Glutamatergic neuron (in vitro differentiated cells): ENCODE data around the gene CLRN1. TPM values are rescaled to one million over a fixed set of nuclear protein-coding genes. Genes with fewer than 3 reads are reported as not detected.

Experiments used
- DNase-seq: peaks from one replicate; pipeline ENCODE4 v3.0.0; 2022
- H3K27ac Mint-ChIP-seq: one replicate; pipeline ENCODE4 v1.8.0; 2020; ENCODE audit warnings: mild to moderate bottlenecking, mixed read lengths, inconsistent platforms; ENCODE audit not compliant: unreplicated experiment
- H3K27me3 Mint-ChIP-seq: one replicate; pipeline ENCODE4 v1.8.0; 2020; ENCODE audit warnings: mild to moderate bottlenecking, moderate library complexity, mixed read lengths, inconsistent platforms; ENCODE audit not compliant: unreplicated experiment
- H3K36me3 Mint-ChIP-seq: one replicate; pipeline ENCODE4 v1.8.0; 2020; ENCODE audit warnings: mild to moderate bottlenecking, mixed read lengths, inconsistent platforms; ENCODE audit not compliant: unreplicated experiment
- H3K4me1 Mint-ChIP-seq: one replicate; pipeline ENCODE4 v1.8.0; 2020; ENCODE audit warnings: mild to moderate bottlenecking, low read depth, mixed read lengths, inconsistent platforms; ENCODE audit not compliant: unreplicated experiment
- H3K4me3 Mint-ChIP-seq: one replicate; pipeline ENCODE4 v1.8.0; 2020; ENCODE audit warnings: mild to moderate bottlenecking, mixed read lengths, inconsistent platforms; ENCODE audit not compliant: unreplicated experiment
- H3K9me3 Mint-ChIP-seq: one replicate; pipeline ENCODE4 v1.8.0; 2020; ENCODE audit warnings: mild to moderate bottlenecking, moderate library complexity, mixed read lengths, inconsistent platforms; ENCODE audit not compliant: unreplicated experiment
- total RNA-seq: library from RNA; stranded (reverse); fragmentation: NEBNext Ultra II Directional; extraction: Animal tissue kit (Norgen Biotek cat#: 25700); gene quantifications from one replicate; pipeline ENCODE4 v1.2.1, GENCODE V29; 2021; ENCODE audit not compliant: unreplicated experiment
- TF ChIP-seq, protein P1 (sequence below): fragments of 200-600 bp; sonication (generic); IDR thresholded peaks from one replicate; pipeline ENCODE4 v1.5.0; 2021; ENCODE audit not compliant: partially characterized antibody, unreplicated experiment

CLRN1 gene
- total RNA-seq, 1 donor from 2014 or later = not detected

DNA sequence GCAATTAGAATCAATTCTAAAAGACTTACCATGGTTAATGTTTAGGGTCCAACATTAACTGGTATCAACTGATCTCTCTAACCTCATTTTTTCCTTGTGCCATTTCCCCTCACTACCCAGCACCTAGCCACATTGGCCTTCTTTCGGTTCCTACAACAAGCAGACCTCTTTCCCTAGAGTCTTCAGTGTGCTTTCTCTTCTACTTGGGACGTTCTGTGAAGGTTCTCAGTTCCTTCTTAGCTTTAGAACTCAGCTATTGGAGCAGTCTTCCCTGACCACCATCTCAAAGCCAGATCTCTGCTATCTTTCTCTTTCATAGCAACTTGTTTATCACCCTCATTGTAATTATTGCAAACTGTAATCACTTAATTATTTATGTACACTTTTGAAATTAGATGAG is 35.8 kb downstream of the CLRN1 start:
- H3K9me3 Mint-ChIP-seq = no peaks in the 10 kb centered on the region
- no peaks in the 10 kb centered on the region for H3K4me1 Mint-ChIP-seq
- DNase-seq = no peak
- H3K27me3 Mint-ChIP-seq = peaks cover 2% of the 10 kb centered on the region
- TF ChIP-seq, protein P1, sequence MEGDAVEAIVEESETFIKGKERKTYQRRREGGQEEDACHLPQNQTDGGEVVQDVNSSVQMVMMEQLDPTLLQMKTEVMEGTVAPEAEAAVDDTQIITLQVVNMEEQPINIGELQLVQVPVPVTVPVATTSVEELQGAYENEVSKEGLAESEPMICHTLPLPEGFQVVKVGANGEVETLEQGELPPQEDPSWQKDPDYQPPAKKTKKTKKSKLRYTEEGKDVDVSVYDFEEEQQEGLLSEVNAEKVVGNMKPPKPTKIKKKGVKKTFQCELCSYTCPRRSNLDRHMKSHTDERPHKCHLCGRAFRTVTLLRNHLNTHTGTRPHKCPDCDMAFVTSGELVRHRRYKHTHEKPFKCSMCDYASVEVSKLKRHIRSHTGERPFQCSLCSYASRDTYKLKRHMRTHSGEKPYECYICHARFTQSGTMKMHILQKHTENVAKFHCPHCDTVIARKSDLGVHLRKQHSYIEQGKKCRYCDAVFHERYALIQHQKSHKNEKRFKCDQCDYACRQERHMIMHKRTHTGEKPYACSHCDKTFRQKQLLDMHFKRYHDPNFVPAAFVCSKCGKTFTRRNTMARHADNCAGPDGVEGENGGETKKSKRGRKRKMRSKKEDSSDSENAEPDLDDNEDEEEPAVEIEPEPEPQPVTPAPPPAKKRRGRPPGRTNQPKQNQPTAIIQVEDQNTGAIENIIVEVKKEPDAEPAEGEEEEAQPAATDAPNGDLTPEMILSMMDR = no peak
- H3K36me3 Mint-ChIP-seq = no peaks in the 10 kb centered on the region
- H3K27ac Mint-ChIP-seq = no peak overlapping the region
- no peak overlapping the region for H3K4me3 Mint-ChIP-seq

GRCh38 chr3:150933473-150933995 is 39.0 kb downstream of the CLRN1 start:
- no peak overlapping the region for H3K4me3 Mint-ChIP-seq
- peaks cover 2% of the 10 kb centered on the region for H3K27me3 Mint-ChIP-seq
- no peak overlapping the region for H3K27ac Mint-ChIP-seq
- no peaks in the 10 kb centered on the region for H3K9me3 Mint-ChIP-seq
- H3K36me3 Mint-ChIP-seq = no peaks in the 10 kb centered on the region
- TF ChIP-seq, protein P1 = no peak
- H3K4me1 Mint-ChIP-seq = no peaks in the 10 kb centered on the region
- DNase-seq = no peak

- peaks cover 2% of the 10 kb centered on the region for H3K9me3 Mint-ChIP-seq
- H3K36me3 Mint-ChIP-seq = no peaks in the 10 kb centered on the region
- no peak overlapping the region for H3K27ac Mint-ChIP-seq
- TF ChIP-seq, protein P1 = no peak
- DNase-seq = no peak
- H3K4me1 Mint-ChIP-seq = no peaks in the 10 kb centered on the region
- no peak overlapping the region for H3K4me3 Mint-ChIP-seq
- peaks cover 2% of the 10 kb centered on the region for H3K27me3 Mint-ChIP-seq
Measured at GRCh38 chr3:150931745-150932144, 40.8 kb downstream of the CLRN1 start.

GRCh38 chr3:150930839-150931238 is 41.7 kb downstream of the CLRN1 start:
- Mint-ChIP-seq H3K9me3 (peaks cover 2% of the 10 kb centered on the region), H3K27ac (no peak overlapping the region), H3K4me1 (no peaks in the 10 kb centered on the region), H3K36me3 (no peaks in the 10 kb centered on the region), H3K27me3 (peaks cover 2% of the 10 kb centered on the region), H3K4me3 (no peak overlapping the region)
- TF ChIP-seq, protein P1 = no peak
- DNase-seq = no peak

DNA sequence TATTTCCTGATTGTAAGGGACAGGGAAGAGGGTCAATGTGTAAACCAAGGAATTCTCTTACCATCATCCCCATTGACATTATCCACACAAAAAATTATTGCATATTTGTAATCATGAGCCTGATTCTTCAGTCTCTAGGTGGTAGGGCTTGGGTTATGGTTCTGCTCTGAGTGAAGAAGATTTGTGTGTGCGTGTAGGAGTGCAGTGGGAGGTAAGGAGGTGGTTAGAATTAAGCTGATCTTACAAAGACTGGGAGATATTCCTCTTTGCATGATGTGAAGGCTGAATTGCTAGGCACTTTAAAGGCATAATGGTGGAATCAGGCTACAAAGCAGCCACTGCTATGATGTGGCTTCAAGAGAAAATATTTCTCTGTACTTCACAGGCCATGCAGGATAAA is 44.3 kb downstream of the CLRN1 start:
- H3K4me3 Mint-ChIP-seq = no peak overlapping the region
- no peaks in the 10 kb centered on the region for H3K36me3 Mint-ChIP-seq
- H3K27ac Mint-ChIP-seq = no peak overlapping the region
- DNase-seq = no peak
- H3K27me3 Mint-ChIP-seq = peaks cover 2% of the 10 kb centered on the region
- TF ChIP-seq, protein P1 = no peak
- no peaks in the 10 kb centered on the region for H3K4me1 Mint-ChIP-seq
- H3K9me3 Mint-ChIP-seq = peaks cover 2% of the 10 kb centered on the region
